Endodermal cell (in vitro differentiated cells): ENCODE results near the gene RRN3. TPM values are rescaled to one million over a fixed set of nuclear protein-coding genes. Genes with fewer than 3 reads are reported as not detected.
"Not testable (repeated sequence)": the region's sequence is repeated elsewhere in the genome, so short reads cannot be mapped to it uniquely, and the experiment has no call there.

Experiments
- DNase-seq: peaks from one replicate; pipeline ENCODE4 v3.0.0-alpha.2; 2017
- H3K27ac ChIP-seq: 2 replicates; pipeline ENCODE4 v1.5.1; 2013; ENCODE audit warnings: mild to moderate bottlenecking, low read depth, low read length, moderate library complexity
- H3K27me3 ChIP-seq: 2 replicates; pipeline ENCODE4 v1.6.1; 2013; ENCODE audit warnings: mild to moderate bottlenecking, low read length, moderate library complexity; ENCODE audit not compliant: insufficient read depth, control insufficient read depth, poor library complexity, severe bottlenecking
- H3K36me3 ChIP-seq: 2 replicates; pipeline ENCODE4 v1.7.0; 2013; ENCODE audit warnings: mild to moderate bottlenecking, low read length, moderate library complexity; ENCODE audit not compliant: control insufficient read depth, insufficient read depth
- H3K4me1 ChIP-seq: one replicate; pipeline ENCODE4 v1.7.0; 2013; ENCODE audit warnings: low read length; ENCODE audit not compliant: control insufficient read depth, insufficient read depth
- H3K4me3 ChIP-seq: 2 replicates; pipeline ENCODE4 v1.5.1; 2013; ENCODE audit warnings: mild to moderate bottlenecking, low read length, moderate library complexity
- H3K9ac ChIP-seq: 2 replicates; pipeline ENCODE4 v1.6.1; 2013; ENCODE audit warnings: mild to moderate bottlenecking, low read length, moderate library complexity; ENCODE audit not compliant: poor library complexity, severe bottlenecking; ENCODE audit errors: extremely low read depth
- H3K9me3 ChIP-seq: 2 replicates; pipeline ENCODE4 v1.6.1; 2013; ENCODE audit warnings: mild to moderate bottlenecking, low read length, moderate library complexity; ENCODE audit not compliant: control insufficient read depth
- H3K27ac Mint-ChIP-seq: 2 replicates; pipeline ENCODE4 v1.8.0; 2020; ENCODE audit warnings: mixed read lengths
- H3K27me3 Mint-ChIP-seq: 2 replicates; pipeline ENCODE4 v1.8.0; 2021; ENCODE audit warnings: mild to moderate bottlenecking, mixed read lengths; ENCODE audit not compliant: insufficient read depth
- H3K36me3 Mint-ChIP-seq: 2 replicates; pipeline ENCODE4 v1.8.0; 2020; ENCODE audit warnings: low read depth, mixed read lengths
- H3K4me1 Mint-ChIP-seq: 2 replicates; pipeline ENCODE4 v1.8.0; 2020; ENCODE audit warnings: mixed read lengths
- H3K4me3 Mint-ChIP-seq: 2 replicates; pipeline ENCODE4 v1.8.0; 2020; ENCODE audit warnings: mild to moderate bottlenecking, moderate library complexity, mixed read lengths
- H3K9me3 Mint-ChIP-seq: 2 replicates; pipeline ENCODE4 v1.8.0; 2020; ENCODE audit warnings: mild to moderate bottlenecking, mixed read lengths
- WGBS, 2 experiments: methylation state at CpG; one replicate each; pipeline versions ENCODE4 v1.1.5 to v1.1.7; 2013; ENCODE audit warnings: missing lambda C conversion rate in 2 of 2, mixed read lengths in 1 of 2; ENCODE audit not compliant: insufficient coverage in 1 of 2, insufficient read length in 1 of 2; 5-methylcytosine and 5-hydroxymethylcytosine counted together
- total RNA-seq, 2 donors: library from RNA; stranded (reverse); fragmentation: NEBNext Ultra II Directional in 1 of 2; extraction: Animal tissue kit (Norgen Biotek cat#: 25700) in 1 of 2; gene quantifications; 2 replicates in 1 of 2; 3 replicates in 1 of 2; pipeline ENCODE4 v1.2.1, GENCODE V29; 2021
- TF ChIP-seq, protein P1 (sequence below): fragments of 200-600 bp; sonication (generic); conservative IDR thresholded peaks from 2 replicates; pipeline ENCODE4 v1.5.0; 2021; ENCODE audit warnings: antibody characterized with exemption, mild to moderate bottlenecking

The RRN3 gene
- total RNA-seq, 2 donors from 2014 or later, result 28.6 to 30.6 TPM

DNA sequence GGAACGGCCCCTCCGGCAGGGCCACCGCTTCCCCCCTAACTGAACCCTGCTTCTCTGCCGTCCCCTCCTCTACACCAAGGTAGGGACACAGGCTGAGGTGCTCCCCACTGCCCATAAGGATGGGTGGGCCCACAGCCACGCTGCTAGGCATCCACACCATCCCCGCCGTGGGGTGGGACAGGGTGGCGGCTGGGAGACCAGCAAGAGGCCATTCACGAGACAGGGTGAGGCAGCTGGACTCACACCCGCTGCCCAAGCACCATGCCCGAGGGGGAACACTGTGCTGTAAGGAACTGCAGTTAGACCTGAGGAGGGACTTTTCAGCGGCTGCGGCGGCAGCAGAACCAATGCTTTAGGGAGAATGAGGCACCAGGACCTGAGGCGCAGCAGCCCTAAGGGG lies 47.5 kb upstream of the RRN3 start:
- Mint-ChIP-seq H3K36me3 (no peaks in the 10 kb centered on the region), H3K4me3 (no peak overlapping the region), H3K27me3 (no peaks in the 10 kb centered on the region), H3K4me1 (peaks cover 4% of the 10 kb centered on the region), H3K27ac (no peak overlapping the region), H3K9me3 (no peaks in the 10 kb centered on the region)
- no peak for DNase-seq
- H3K9ac ChIP-seq, result no peak overlapping the region
- no peaks in the 10 kb centered on the region for H3K27me3 ChIP-seq
- H3K9me3 ChIP-seq, result no peaks in the 10 kb centered on the region
- no peak overlapping the region for H3K4me3 ChIP-seq
- H3K36me3 ChIP-seq, result no peaks in the 10 kb centered on the region
- WGBS, 2 experiments, result 91 to 95% methylated on average over 7 to 11 of the region's 15 CpGs
- H3K27ac ChIP-seq, result no peak overlapping the region
- no peaks in the 10 kb centered on the region for H3K4me1 ChIP-seq
- TF ChIP-seq, protein P1, sequence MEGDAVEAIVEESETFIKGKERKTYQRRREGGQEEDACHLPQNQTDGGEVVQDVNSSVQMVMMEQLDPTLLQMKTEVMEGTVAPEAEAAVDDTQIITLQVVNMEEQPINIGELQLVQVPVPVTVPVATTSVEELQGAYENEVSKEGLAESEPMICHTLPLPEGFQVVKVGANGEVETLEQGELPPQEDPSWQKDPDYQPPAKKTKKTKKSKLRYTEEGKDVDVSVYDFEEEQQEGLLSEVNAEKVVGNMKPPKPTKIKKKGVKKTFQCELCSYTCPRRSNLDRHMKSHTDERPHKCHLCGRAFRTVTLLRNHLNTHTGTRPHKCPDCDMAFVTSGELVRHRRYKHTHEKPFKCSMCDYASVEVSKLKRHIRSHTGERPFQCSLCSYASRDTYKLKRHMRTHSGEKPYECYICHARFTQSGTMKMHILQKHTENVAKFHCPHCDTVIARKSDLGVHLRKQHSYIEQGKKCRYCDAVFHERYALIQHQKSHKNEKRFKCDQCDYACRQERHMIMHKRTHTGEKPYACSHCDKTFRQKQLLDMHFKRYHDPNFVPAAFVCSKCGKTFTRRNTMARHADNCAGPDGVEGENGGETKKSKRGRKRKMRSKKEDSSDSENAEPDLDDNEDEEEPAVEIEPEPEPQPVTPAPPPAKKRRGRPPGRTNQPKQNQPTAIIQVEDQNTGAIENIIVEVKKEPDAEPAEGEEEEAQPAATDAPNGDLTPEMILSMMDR, result no peak

DNA sequence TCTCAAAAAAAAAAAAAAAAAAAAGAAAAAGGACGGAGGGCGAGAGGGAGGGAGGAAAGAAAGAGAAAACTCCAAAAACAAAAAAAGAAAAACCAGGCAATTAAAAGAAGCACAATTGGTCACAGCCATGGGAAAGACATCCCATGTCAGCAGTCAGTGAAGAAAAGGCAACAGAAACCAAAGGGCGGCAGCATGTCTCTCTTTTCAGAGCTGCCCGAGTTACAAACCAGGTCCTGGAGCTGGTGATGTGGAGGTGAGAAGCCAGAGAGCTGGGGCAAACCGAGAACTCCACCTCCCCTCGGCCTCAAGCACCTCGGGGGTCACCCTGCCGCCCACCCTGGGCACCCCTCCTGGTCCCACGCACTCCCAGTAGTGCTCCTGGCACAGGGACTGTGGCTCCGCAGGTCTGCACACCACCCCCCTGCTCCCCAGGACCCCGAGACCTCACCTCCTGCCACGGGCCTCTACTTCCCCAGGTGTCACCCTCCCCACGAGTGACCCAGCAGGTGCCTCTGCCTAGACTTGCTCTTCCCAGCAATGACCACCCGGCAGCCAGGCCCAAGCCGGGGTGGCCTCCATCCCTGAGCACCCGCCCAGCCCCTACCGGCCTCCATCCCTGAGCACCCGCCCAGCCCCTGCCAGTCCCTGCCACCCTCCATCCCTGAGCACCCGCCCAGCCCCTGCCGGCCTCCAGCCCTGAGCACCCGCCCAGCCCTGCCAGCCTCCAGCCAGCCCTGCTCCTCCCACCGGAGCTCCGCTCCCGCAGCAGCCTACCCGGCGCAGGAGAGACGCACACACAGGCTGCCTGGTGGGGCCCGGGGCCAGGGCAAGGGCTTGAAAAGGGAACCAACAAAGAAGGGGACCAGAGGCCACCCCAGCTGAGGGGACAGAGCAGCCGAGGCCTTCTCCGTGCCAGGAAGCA lies 46.6 kb upstream of the RRN3 start:
- H3K27me3 Mint-ChIP-seq, H3K36me3 Mint-ChIP-seq, H3K4me3 ChIP-seq, H3K4me3 Mint-ChIP-seq, H3K9me3 Mint-ChIP-seq, H3K27me3 ChIP-seq, H3K27ac ChIP-seq, H3K9ac ChIP-seq, H3K4me1 Mint-ChIP-seq, H3K4me1 ChIP-seq, H3K27ac Mint-ChIP-seq, H3K9me3 ChIP-seq, H3K36me3 ChIP-seq: not testable (repeated sequence)
- DNase-seq, result peak; percentile 51
- 93% methylated on average over 8 to 27 of the region's 30 CpGs for WGBS, 2 experiments

DNA sequence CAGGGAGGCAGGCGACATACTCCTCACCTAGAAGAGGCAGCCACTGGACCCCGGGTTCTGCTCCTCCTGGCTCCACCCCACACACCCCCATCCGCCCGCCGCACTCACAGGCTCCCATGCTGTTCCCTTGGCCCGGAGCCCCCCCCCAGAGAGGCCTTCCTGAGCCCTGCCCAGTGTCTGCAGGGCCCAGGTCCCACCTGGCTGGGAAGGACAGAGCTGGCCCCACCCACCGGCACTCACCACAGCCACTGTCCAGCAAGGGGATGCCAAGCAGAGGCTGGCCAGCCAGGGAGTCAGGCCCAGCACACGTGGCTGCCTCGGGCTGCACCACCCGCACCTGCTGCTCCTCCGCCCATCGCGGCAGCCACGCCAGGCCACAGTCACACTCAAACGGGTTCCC lies 43.4 kb upstream of the RRN3 start:
- H3K4me3 Mint-ChIP-seq, H3K27ac Mint-ChIP-seq, H3K27me3 Mint-ChIP-seq, DNase-seq, H3K36me3 ChIP-seq, H3K9me3 ChIP-seq, H3K4me3 ChIP-seq, H3K27me3 ChIP-seq, H3K27ac ChIP-seq, H3K4me1 Mint-ChIP-seq, H3K4me1 ChIP-seq, H3K9ac ChIP-seq, H3K36me3 Mint-ChIP-seq, H3K9me3 Mint-ChIP-seq: not testable (repeated sequence)
- WGBS, 2 experiments, result 88% methylated on average over 6 of the region's 15 CpGs; no CpG with 5 or more reads in 1 of the 2 experiments

DNA sequence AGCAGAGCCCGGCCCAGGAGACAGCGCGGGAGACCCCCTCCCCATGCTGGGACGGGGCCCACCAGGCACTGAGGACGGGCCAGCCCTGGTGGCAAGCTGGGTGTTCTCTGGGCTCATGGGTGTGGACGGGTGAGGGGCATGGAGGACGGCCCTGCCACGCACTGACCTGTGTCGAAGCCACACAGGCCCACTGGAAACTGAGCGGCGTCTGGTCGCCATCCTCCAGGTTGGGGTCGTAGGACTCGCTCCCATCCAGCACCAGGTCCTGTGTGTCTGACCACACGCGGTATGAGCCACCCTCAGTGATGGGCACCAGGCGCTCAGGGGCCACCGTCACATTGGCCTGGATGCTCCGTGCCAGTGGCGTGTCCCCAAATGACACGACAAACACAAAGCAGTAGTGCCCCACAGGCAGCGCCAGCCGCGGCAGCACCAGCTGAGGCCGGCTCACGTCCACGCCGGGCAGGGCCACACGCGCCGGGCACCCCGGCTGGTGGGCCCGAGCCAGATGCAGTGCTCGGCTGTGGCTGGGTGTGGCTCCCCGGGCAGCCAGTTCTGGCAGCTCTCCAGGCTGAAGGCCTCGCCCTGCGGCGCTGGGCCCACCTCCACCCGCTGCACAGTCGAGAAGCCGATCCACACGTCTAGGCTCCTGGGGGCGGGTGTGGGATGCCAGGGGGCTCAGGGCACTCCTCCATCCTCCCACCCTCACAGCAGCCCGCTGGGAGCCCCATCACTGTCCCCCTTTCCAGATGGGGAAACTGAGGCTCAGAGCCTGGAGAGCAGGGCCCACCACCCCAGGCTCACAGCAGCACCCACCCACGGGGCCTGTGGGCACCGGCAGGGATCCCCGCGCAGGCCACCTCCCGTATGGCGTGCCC lies 41.6 kb upstream of the RRN3 start:
- H3K27me3 Mint-ChIP-seq, H3K4me3 ChIP-seq, H3K27me3 ChIP-seq, H3K4me1 Mint-ChIP-seq, DNase-seq, H3K27ac Mint-ChIP-seq, H3K9ac ChIP-seq, H3K27ac ChIP-seq, H3K9me3 Mint-ChIP-seq, H3K4me1 ChIP-seq, H3K36me3 ChIP-seq, H3K9me3 ChIP-seq, H3K36me3 Mint-ChIP-seq, H3K4me3 Mint-ChIP-seq: not testable (repeated sequence)
- WGBS, 2 experiments, result 97% methylated on average over 6 to 34 of the region's 50 CpGs

DNA sequence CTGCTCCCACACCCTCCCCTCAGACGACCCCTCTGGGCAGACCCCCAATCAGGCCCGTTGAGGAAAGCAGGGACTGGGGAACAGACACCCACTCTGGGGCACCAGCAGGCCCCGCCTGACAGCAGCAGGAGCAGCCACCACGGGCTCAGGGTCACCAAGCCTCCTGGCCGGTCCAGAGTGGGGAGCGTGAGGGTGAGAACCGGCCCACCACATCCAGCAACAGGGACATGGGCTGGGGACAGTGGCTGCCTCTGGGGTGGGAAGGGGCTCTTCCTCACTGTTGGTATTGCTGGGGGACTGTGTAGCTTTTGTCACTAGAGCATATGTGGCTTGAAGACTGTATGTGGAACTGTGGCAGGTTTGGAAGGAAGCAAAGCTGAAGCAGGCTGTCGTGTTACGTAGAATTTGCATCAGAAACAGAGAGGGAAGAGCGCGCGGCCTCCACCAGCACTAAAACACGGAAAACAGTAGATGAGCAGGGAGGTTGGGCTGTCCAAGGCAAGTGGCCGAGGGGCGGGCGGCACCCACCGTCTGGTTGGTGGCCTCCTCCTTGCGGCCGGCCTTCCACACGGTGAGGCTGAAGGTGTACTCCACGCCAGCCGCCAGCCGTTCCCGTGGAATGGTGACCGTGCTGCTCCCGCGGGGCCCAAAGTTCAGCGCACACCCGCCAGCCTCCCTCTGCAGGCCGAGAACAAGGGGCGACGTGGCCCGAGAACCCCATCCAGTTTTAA lies 40.8 kb upstream of the RRN3 start:
- H3K27ac Mint-ChIP-seq, H3K4me3 Mint-ChIP-seq, H3K27ac ChIP-seq, H3K36me3 Mint-ChIP-seq, H3K27me3 Mint-ChIP-seq, H3K9me3 Mint-ChIP-seq, H3K36me3 ChIP-seq, H3K9me3 ChIP-seq, H3K4me3 ChIP-seq, H3K9ac ChIP-seq, DNase-seq, H3K4me1 ChIP-seq, H3K4me1 Mint-ChIP-seq, H3K27me3 ChIP-seq: not testable (repeated sequence)
- 93 to 100% methylated on average over 1 to 6 of the region's 33 CpGs for WGBS, 2 experiments

DNA sequence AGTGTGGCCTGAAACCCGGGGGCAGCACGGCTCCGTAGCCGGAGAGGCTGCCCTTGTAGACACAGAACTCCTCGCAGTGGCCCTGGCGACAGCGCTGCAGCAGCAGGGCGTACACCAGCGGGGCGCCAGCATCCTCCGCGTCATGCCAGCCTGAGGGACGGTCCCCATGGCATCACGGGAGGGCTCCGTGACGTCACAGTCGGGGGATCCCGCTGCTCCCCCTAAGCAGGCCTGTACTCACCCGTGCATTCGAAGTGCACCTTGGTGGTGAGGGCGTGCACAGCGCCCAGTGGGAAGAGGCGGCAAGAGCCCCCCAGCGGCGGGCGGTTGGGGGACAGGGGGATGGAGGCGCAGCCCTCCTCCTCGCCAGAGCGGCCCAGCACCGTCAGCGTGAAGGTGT lies 39.5 kb upstream of the RRN3 start:
- H3K36me3 Mint-ChIP-seq, H3K9ac ChIP-seq, H3K27me3 Mint-ChIP-seq, H3K9me3 Mint-ChIP-seq, H3K4me3 ChIP-seq, H3K9me3 ChIP-seq, H3K27me3 ChIP-seq, H3K36me3 ChIP-seq, H3K4me1 ChIP-seq, H3K27ac ChIP-seq, H3K4me1 Mint-ChIP-seq, H3K4me3 Mint-ChIP-seq, H3K27ac Mint-ChIP-seq: not testable (repeated sequence)
- peak; percentile 7 for DNase-seq
- WGBS, 2 experiments, result 98% methylated on average over 15 of the region's 31 CpGs; no CpG with 5 or more reads in 1 of the 2 experiments
